ENCODE data around the gene BANF2. TPM values are rescaled to one million over a fixed set of nuclear protein-coding genes. Genes with fewer than 3 reads are reported as not detected.
A peak's percentile ranks its signal among the peaks of the same experiment; 100 is the strongest.

BANF2 gene
- total and polyA plus RNA-seq, 2 of the 13 experiments (the other 11 are each of a cell fraction or from before 2014, with no cell fraction given): 0.35 TPM; not detected in 1

DNA sequence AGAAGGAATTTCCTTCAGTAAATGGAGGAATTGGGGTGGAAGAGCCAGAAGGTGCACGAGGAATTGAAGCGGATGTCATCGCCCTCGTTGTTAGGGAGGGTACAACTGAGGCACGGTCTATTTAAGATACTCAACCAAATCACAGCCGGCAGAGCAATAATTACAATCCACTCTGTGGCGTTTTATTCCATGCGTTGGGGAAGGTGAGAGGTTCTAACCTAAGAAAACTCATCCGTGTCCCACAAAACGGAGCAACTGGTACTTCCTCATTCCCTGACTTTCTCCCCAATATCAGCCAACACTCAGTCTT lies 16.9 kb upstream of the BANF2 start (continued):
- TF ChIP-seq, protein P1, sequence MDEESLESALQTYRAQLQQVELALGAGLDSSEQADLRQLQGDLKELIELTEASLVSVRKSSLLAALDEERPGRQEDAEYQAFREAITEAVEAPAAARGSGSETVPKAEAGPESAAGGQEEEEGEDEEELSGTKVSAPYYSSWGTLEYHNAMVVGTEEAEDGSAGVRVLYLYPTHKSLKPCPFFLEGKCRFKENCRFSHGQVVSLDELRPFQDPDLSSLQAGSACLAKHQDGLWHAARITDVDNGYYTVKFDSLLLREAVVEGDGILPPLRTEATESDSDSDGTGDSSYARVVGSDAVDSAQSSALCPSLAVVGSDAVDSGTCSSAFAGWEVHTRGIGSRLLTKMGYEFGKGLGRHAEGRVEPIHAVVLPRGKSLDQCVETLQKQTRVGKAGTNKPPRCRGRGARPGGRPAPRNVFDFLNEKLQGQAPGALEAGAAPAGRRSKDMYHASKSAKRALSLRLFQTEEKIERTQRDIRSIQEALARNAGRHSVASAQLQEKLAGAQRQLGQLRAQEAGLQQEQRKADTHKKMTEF (CRISPR knock-in tag; IDR thresholded peaks at IDR 0.05): no peak
- TF ChIP-seq TOPORS (CRISPR knock-in tag; IDR thresholded peaks at IDR 0.05) (no peak), TBX3 (IDR thresholded peaks at IDR 0.05; ENCODE audit: borderline replicate concordance) (no peak), GLI4 (CRISPR knock-in tag; IDR thresholded peaks at IDR 0.05; ENCODE audit: borderline replicate concordance) (no peak), KAT8 (CRISPR knock-in tag; IDR thresholded peaks at IDR 0.05) (peak; percentile 35; the same call in 1 of the 2 replicates), FOXP1 (IDR thresholded peaks at IDR 0.05) (no peak), FOXP1 (CRISPR knock-in tag; IDR thresholded peaks at IDR 0.05) (no peak), AKAP8 (CRISPR knock-in tag; IDR thresholded peaks at IDR 0.05) (no peak), PHF20 (CRISPR knock-in tag; IDR thresholded peaks at IDR 0.05) (no peak), GTF2F1 (IDR thresholded peaks at IDR 0.05; ENCODE audit: low read length) (no peak), ZBTB38 (CRISPR knock-in tag; IDR thresholded peaks at IDR 0.05) (no peak), TBP (CRISPR knock-in tag; IDR thresholded peaks at IDR 0.05) (no peak), ZNF138 (CRISPR knock-in tag; IDR thresholded peaks at IDR 0.05; ENCODE audit: low read depth) (no peak), HOXA3 (CRISPR knock-in tag; IDR thresholded peaks at IDR 0.05) (no peak), ZNF552 (CRISPR knock-in tag; IDR thresholded peaks at IDR 0.05; ENCODE audit: borderline replicate concordance) (no peak), KDM6A (CRISPR knock-in tag; IDR thresholded peaks at IDR 0.05; ENCODE audit: low read depth) (no peak), ZNF629 (CRISPR knock-in tag; conservative IDR thresholded peaks at IDR 0.05) (no peak), CREM (IDR thresholded peaks at IDR 0.05) (peak; percentile 43; the same call in 1 of the 2 replicates), CREM (CRISPR knock-in tag; IDR thresholded peaks at IDR 0.05) (no peak), SOX5 (CRISPR knock-in tag; IDR thresholded peaks at IDR 0.05; ENCODE audit: borderline replicate concordance) (no peak), ZSCAN31 (CRISPR knock-in tag; IDR thresholded peaks at IDR 0.05; ENCODE audit: low read depth) (no peak)
- TF ChIP-seq, protein P2, sequence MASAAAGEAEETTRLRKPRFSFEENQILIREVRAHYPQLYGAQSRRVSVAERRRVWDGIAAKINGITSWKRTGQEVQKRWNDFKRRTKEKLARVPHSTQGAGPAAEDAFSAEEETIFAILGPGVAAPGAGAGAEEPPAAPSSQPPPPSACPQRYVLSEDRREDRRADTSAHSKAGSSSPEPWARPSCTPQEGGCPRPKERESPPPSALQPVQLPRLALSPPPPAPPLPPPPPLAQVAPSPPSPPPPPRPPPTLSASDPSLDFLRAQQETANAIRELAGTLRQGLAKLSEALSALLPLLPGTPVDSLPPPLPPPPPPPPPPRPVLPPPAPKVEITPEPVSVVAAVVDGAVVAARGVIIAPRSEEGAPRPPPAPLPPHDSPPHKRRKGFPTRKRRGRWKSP (CRISPR knock-in tag; IDR thresholded peaks at IDR 0.05): no peak; the same call in 1 of the 2 replicates
- TF ChIP-seq, protein P3, sequence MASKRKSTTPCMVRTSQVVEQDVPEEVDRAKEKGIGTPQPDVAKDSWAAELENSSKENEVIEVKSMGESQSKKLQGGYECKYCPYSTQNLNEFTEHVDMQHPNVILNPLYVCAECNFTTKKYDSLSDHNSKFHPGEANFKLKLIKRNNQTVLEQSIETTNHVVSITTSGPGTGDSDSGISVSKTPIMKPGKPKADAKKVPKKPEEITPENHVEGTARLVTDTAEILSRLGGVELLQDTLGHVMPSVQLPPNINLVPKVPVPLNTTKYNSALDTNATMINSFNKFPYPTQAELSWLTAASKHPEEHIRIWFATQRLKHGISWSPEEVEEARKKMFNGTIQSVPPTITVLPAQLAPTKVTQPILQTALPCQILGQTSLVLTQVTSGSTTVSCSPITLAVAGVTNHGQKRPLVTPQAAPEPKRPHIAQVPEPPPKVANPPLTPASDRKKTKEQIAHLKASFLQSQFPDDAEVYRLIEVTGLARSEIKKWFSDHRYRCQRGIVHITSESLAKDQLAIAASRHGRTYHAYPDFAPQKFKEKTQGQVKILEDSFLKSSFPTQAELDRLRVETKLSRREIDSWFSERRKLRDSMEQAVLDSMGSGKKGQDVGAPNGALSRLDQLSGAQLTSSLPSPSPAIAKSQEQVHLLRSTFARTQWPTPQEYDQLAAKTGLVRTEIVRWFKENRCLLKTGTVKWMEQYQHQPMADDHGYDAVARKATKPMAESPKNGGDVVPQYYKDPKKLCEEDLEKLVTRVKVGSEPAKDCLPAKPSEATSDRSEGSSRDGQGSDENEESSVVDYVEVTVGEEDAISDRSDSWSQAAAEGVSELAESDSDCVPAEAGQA (IDR thresholded peaks at IDR 0.05; ENCODE audit: low read depth): no peak
- TF ChIP-seq, protein P3 (CRISPR knock-in tag; IDR thresholded peaks at IDR 0.05; ENCODE audit: borderline replicate concordance): no peak
- TF ChIP-seq, protein P4, sequence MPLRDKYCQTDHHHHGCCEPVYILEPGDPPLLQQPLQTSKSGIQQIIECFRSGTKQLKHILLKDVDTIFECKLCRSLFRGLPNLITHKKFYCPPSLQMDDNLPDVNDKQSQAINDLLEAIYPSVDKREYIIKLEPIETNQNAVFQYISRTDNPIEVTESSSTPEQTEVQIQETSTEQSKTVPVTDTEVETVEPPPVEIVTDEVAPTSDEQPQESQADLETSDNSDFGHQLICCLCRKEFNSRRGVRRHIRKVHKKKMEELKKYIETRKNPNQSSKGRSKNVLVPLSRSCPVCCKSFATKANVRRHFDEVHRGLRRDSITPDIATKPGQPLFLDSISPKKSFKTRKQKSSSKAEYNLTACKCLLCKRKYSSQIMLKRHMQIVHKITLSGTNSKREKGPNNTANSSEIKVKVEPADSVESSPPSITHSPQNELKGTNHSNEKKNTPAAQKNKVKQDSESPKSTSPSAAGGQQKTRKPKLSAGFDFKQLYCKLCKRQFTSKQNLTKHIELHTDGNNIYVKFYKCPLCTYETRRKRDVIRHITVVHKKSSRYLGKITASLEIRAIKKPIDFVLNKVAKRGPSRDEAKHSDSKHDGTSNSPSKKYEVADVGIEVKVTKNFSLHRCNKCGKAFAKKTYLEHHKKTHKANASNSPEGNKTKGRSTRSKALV (CRISPR knock-in tag; IDR thresholded peaks at IDR 0.05): 0 out of 2 replicates have a peak, but pooled peaks have one; percentile 16

All from HepG2 (cell line).